Hepatocyte (in vitro differentiated cells): ENCODE data around the gene MAP3K20. TPM values are rescaled to one million over a fixed set of nuclear protein-coding genes. Genes with fewer than 3 reads are reported as not detected.
A peak's percentile ranks its signal among the peaks of the same experiment; 100 is the strongest.
"Not testable (repeated sequence)": the region's sequence is repeated elsewhere in the genome, so short reads cannot be mapped to it uniquely, and the experiment has no call there.

Experiments used
- DNase-seq: peaks from one replicate; pipeline ENCODE4 v3.0.0-alpha.2; 2016; ENCODE audit warnings: low spot score
- H2AFZ ChIP-seq: fragments of 200-600 bp; sonication (generic); 2 replicates; pipeline ENCODE4 v1.6.0; 2016; ENCODE audit warnings: antibody characterized with exemption, mild to moderate bottlenecking
- H3K27ac ChIP-seq: fragments of 200-600 bp; sonication (generic); 2 replicates; pipeline ENCODE4 v1.5.1; 2016; ENCODE audit warnings: mild to moderate bottlenecking
- H3K27me3 ChIP-seq: fragments of 200-600 bp; sonication (generic); 2 replicates; pipeline ENCODE4 v1.6.1; 2016
- H3K36me3 ChIP-seq: fragments of 200-600 bp; sonication (generic); replicated peaks from 2 replicates; pipeline ENCODE4 v1.5.1; 2016; ENCODE audit warnings: low read depth; ENCODE audit not compliant: insufficient read depth
- H3K4me1 ChIP-seq: fragments of 200-600 bp; sonication (generic); 2 replicates; pipeline ENCODE4 v1.5.1; 2016; ENCODE audit warnings: mild to moderate bottlenecking, moderate library complexity; ENCODE audit not compliant: insufficient read depth
- H3K4me2 ChIP-seq: fragments of 200-600 bp; sonication (generic); 2 replicates; pipeline ENCODE4 v1.6.0; 2016
- H3K4me3 ChIP-seq: fragments of 200-600 bp; sonication (generic); 2 replicates; pipeline ENCODE4 v1.5.1; 2016; ENCODE audit warnings: mild to moderate bottlenecking
- H3K79me2 ChIP-seq: fragments of 200-600 bp; sonication (generic); 2 replicates; pipeline ENCODE4 v1.6.0; 2017; ENCODE audit warnings: mild to moderate bottlenecking
- H3K9me2 ChIP-seq: fragments of 200-600 bp; sonication (generic); replicated peaks from 2 replicates; pipeline ENCODE4 v1.6.0; 2017; ENCODE audit warnings: mild to moderate bottlenecking; ENCODE audit not compliant: insufficient read depth
- H3K9me3 ChIP-seq: fragments of 200-600 bp; sonication (generic); 2 replicates; pipeline ENCODE4 v1.5.1; 2016; ENCODE audit warnings: low read depth, mild to moderate bottlenecking
- H4K20me1 ChIP-seq: fragments of 200-600 bp; sonication (generic); 2 replicates; pipeline ENCODE4 v1.6.0; 2016; ENCODE audit warnings: mild to moderate bottlenecking; ENCODE audit not compliant: insufficient read depth, poor library complexity, severe bottlenecking
- CTCF ChIP-seq: fragments of 200-600 bp; sonication (generic); IDR thresholded peaks from 2 replicates; pipeline ENCODE4 v1.5.1; 2016; ENCODE audit warnings: antibody characterized with exemption, mild to moderate bottlenecking; ENCODE audit not compliant: poor library complexity
- EZH2 ChIP-seq: fragments of 200-600 bp; sonication (generic); IDR thresholded peaks from 2 replicates; pipeline ENCODE4 v1.6.1; 2016; ENCODE audit warnings: antibody characterized with exemption, mild to moderate bottlenecking, borderline replicate concordance
- EZH2phosphoT487 ChIP-seq: fragments of 200-600 bp; sonication (generic); IDR thresholded peaks from one replicate; pipeline ENCODE4 v1.6.1; 2018; ENCODE audit warnings: antibody characterized with exemption, mild to moderate bottlenecking, low read depth, moderate library complexity; ENCODE audit not compliant: unreplicated experiment, severe bottlenecking
- WGBS: methylation state at CpG from one replicate; pipeline ENCODE4 v1.1.6; 2016; ENCODE audit warnings: low lambda C conversion rate; ENCODE audit errors: missing lambda C conversion rate; 5-methylcytosine and 5-hydroxymethylcytosine counted together
- polyA plus RNA-seq: library from polyadenylated mRNA; unstranded; fragments of >200 nt; fragmentation: Nextera tagmentation; extraction: Ambion mirVana; gene quantifications from 2 replicates; pipeline ENCODE4 v1.2.1, GENCODE V29; 2016
- total RNA-seq: library from RNA; depleted of rRNA; stranded (reverse); fragments of >200 nt; gene quantifications from 2 replicates; pipeline ENCODE4 v1.2.3, GENCODE V29; 2014

The MAP3K20 gene
- total and polyA plus RNA-seq, 2 experiments from 2014 or later: 16.5 to 23.3 TPM

DNA sequence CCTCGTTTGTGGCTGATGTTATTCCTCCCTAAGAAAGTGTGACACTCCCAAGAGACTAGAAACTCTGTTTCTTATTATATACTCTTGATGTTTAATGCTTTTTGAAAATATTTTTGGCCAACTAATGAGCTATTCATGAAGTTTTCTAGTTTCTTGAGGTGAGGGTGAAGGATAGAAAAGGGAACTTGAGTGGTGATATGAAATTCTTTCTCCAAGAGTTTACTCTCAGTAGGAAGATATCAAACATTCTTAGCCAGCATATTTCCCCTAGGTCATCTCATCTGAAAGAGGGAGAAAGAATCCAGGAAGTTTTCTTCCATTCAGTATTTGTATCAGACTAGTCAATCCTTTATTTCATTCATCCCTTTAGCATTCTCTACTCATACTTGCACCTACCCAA lies 95.7 kb downstream of the MAP3K20 start:
- Histone ChIP-seq H4K20me1 (no peaks in the 10 kb centered on the region), H3K9me3 (no peaks in the 10 kb centered on the region), H3K4me2 (no peak overlapping the region), H3K9me2 (no peaks in the 10 kb centered on the region), H3K27me3 (no peaks in the 10 kb centered on the region), H3K4me1 (peaks cover 4% of the 10 kb centered on the region), H3K4me3 (no peak overlapping the region), H2AFZ (no peak overlapping the region), H3K36me3 (no peaks in the 10 kb centered on the region), H3K27ac (no peak overlapping the region), H3K79me2 (no peaks in the 10 kb centered on the region)
- WGBS: 85% methylated on average over 1 of the region's 1 CpG
- no peak for DNase-seq
- TF ChIP-seq EZH2 (no peak), CTCF (no peak), EZH2phosphoT487 (no peak)

DNA sequence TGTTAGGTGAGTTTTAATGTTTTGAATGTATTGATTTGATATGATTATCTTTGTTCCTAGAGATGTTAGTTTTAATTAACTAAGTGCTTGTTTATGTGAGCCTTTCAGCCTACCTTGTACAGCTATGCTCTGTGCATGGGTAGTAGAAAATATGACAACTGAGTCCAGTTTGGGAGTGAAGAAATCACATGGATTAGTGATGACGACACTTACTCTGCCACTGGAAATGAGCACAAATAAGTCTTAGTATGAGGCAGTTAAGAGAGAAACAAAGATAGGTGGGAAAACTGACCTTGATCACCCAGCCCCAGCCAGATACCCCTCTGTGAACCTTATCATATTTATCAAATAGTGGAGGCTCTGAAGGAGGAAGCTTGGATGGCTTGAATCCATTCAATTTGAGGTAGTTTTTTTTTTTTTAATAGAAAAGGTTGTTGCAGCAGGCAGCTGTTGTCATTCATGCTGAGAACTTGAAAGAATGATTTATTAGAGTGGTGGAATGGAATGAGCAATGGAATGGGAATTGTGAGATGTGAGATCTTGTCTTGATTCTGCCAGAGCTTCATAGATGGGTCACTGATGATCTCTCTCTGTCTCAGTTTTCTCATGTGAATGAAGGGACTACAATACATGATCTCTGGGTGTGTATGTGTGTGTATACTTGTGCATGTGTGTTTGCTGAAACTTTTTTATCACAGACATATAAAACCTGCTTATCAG lies 96.4 kb downstream of the MAP3K20 start:
- no peaks in the 10 kb centered on the region for H4K20me1 ChIP-seq
- no peaks in the 10 kb centered on the region for H3K9me2 ChIP-seq
- no peak overlapping the region for H2AFZ ChIP-seq
- no peak overlapping the region for H3K4me3 ChIP-seq
- TF ChIP-seq EZH2phosphoT487 (no peak), EZH2 (no peak), CTCF (no peak)
- H3K79me2 ChIP-seq: no peaks in the 10 kb centered on the region
- H3K4me2 ChIP-seq: no peak overlapping the region
- no peak overlapping the region for H3K27ac ChIP-seq
- 81% methylated on average over 1 of the region's 1 CpG for WGBS
- no peak for DNase-seq
- no peaks in the 10 kb centered on the region for H3K27me3 ChIP-seq
- no peaks in the 10 kb centered on the region for H3K36me3 ChIP-seq
- H3K4me1 ChIP-seq: peaks cover 4% of the 10 kb centered on the region
- no peaks in the 10 kb centered on the region for H3K9me3 ChIP-seq

GRCh38 chr2:173174339-173174738 lies 98.7 kb downstream of the MAP3K20 start:
- not testable (repeated sequence) for H3K4me1 ChIP-seq, H3K36me3 ChIP-seq, H4K20me1 ChIP-seq, H3K4me2 ChIP-seq, H3K9me2 ChIP-seq, H3K79me2 ChIP-seq, H3K4me3 ChIP-seq, H3K27ac ChIP-seq, H3K27me3 ChIP-seq, H2AFZ ChIP-seq, DNase-seq, H3K9me3 ChIP-seq
- 100% methylated on average over 3 of the region's 3 CpGs for WGBS

- Histone ChIP-seq H4K20me1 (no peaks in the 10 kb centered on the region), H2AFZ (no peak overlapping the region), H3K36me3 (no peaks in the 10 kb centered on the region), H3K27ac (peak overlapping the region; percentile 13), H3K79me2 (no peaks in the 10 kb centered on the region), H3K9me2 (no peaks in the 10 kb centered on the region), H3K4me2 (no peak overlapping the region), H3K27me3 (no peaks in the 10 kb centered on the region), H3K4me1 (peaks cover 4% of the 10 kb centered on the region), H3K9me3 (no peaks in the 10 kb centered on the region), H3K4me3 (no peak overlapping the region)
- peak; percentile 35 for DNase-seq
- WGBS: 44% methylated on average over 3 of the region's 3 CpGs
- no peak for TF ChIP-seq EZH2phosphoT487
- TF ChIP-seq CTCF: no peak
These were observed 99.6 kb downstream of the MAP3K20 start for GRCh38 chr2:173175222-173175621.
